ENCODE results near the gene SNRK. TPM values are rescaled to one million over a fixed set of nuclear protein-coding genes. Genes with fewer than 3 reads are reported as not detected.

The SNRK gene
- total RNA-seq, 1 donor from 2014 or later: 37.7 TPM

DNA sequence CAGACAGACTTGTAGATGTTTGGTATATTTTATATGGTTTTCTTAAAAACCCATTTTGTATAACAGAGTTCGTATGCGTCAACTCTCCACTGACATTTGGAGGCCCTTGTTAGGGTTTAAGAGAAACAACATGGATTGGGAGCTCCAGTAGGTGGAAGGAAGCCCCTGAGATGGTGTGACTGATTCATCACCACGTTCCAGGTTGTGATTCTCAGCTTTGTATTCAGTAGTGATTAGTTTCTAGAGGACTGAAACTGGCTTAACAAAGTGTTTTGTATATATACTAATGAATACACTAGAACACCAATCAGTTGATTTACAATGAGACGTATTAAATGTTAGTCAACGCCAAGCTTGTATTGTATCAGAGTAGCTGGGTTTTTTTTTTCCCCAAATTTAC, 33.9 kb downstream of the SNRK start:
- Mint-ChIP-seq H3K27ac (no peak overlapping the region), H3K27me3 (ENCODE audit: insufficient read depth) (no peaks in the 10 kb centered on the region), H3K9me3 (peaks cover 4% of the 10 kb centered on the region), H3K36me3 (ENCODE audit: low read depth) (peaks cover 39% of the 10 kb centered on the region), H3K4me3 (no peak overlapping the region), H3K4me1 (ENCODE audit: low read depth) (peaks cover 50% of the 10 kb centered on the region)
- intact Hi-C loops (cut with micrococcal nuclease): no loop called here
- DNase-seq (ENCODE audit: low spot score): no peak

DNA sequence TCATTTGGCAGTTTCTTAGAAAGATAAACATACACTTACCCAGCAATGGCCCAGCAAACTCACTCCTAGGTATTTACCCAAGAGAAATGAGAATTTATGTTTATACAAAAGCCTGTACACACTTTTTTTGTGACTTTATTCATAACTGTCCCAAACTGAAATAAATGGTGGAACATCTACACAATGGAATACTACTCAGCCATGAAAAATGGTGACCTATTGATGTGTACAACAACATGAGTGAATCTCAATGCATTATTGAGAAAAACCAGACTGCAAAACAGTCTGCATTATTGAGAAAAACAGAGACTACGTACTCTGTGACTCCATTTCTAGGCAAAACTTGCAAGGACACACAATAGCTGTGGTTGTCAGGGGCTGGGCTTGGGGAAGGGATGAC, 37.2 kb downstream of the SNRK start:
- H3K4me1 Mint-ChIP-seq (ENCODE audit: low read depth): peaks cover 62% of the 10 kb centered on the region
- H3K4me3 Mint-ChIP-seq: no peak overlapping the region
- H3K27ac Mint-ChIP-seq: no peak overlapping the region
- no peaks in the 10 kb centered on the region for H3K27me3 Mint-ChIP-seq (ENCODE audit: insufficient read depth)
- intact Hi-C loops (cut with micrococcal nuclease): no loop called here
- DNase-seq (ENCODE audit: low spot score): no peak
- peaks cover 4% of the 10 kb centered on the region for H3K9me3 Mint-ChIP-seq
- peaks cover 33% of the 10 kb centered on the region for H3K36me3 Mint-ChIP-seq (ENCODE audit: low read depth)

DNA sequence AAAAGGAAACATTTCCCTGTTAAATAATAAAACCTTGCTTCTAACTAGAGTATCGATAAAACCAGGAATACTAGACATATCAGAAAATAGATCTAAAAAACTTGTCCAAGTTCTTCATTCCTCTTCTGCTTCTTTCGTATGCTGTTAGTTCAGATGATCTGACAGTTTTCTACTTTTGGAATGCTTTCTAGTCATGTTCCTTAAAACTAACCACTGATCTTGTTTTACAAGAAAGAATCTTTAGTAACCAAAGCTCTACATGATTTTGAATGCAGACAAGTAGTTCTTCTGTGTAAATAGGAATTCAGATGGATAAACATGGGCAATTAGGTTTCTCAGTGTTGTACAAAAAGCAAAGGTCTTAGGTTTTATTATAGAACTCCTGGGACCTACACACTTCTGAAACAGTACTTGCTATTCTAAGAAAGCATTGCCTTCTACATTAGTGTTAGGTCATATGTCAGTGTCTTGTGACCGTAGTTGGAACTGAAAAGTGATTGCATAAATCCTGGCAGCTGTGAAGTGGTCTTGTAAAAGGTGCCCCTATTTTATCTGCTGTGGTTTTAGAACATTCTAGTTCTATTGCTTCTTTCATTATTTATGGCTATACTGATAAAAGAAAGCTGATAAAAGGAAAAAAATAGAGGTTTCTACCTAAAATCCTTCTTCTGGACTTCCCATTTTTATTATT, 40.7 kb downstream of the SNRK start:
- H3K4me1 Mint-ChIP-seq (ENCODE audit: low read depth): peaks cover 47% of the 10 kb centered on the region
- peaks cover 26% of the 10 kb centered on the region for H3K36me3 Mint-ChIP-seq (ENCODE audit: low read depth)
- H3K27me3 Mint-ChIP-seq (ENCODE audit: insufficient read depth): no peaks in the 10 kb centered on the region
- no peak for DNase-seq (ENCODE audit: low spot score)
- intact Hi-C loops (cut with micrococcal nuclease): no loop called here
- peaks cover 4% of the 10 kb centered on the region for H3K9me3 Mint-ChIP-seq
- no peak overlapping the region for H3K27ac Mint-ChIP-seq
- H3K4me3 Mint-ChIP-seq: no peak overlapping the region

DNA sequence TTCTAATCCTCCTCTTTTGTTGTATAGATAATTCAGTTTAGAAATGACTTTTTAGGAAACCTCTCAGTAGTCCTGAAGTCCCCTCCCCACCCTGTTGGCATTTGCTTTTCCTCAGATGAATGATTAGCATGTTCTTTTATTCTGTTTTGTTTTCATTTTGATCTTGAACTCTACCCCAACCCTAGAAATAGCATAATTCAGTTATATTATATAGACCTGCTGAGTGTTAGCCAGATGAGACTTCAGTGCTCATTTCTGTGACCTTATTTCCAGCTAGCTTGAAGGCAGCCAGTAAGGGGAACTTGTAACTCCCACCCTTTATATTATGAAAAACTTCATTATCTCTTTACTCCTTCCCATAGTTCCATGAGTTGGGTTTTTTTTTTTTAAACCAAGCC, 41.2 kb downstream of the SNRK start:
- DNase-seq (ENCODE audit: low spot score): no peak
- Mint-ChIP-seq H3K4me3 (no peak overlapping the region), H3K36me3 (ENCODE audit: low read depth) (peaks cover 26% of the 10 kb centered on the region), H3K27ac (no peak overlapping the region), H3K4me1 (ENCODE audit: low read depth) (peaks cover 49% of the 10 kb centered on the region), H3K9me3 (peaks cover 4% of the 10 kb centered on the region), H3K27me3 (ENCODE audit: insufficient read depth) (no peaks in the 10 kb centered on the region)
- intact Hi-C loops (cut with micrococcal nuclease): no loop called here

DNA sequence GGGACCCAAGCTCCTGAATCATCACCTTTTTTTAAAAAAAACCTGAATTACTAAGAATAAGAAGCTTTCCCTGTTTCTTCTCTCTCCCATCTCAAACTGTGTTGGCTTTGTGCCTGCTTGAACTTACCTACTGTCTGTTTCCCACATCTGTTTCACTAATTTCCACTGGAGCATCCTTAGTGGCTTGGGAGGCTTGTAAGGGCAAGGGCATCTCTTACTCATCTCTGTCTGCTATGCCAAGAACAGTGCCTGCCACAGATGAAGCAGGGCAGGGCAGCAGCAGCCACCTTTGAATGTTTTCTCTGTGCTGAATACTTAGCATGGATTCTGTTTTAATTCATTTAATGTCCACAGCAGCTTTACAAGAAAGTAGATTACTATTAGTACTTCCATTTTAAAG, 42.3 kb downstream of the SNRK start:
- peak overlapping the region; percentile 8 for H3K27ac Mint-ChIP-seq
- intact Hi-C loops (cut with micrococcal nuclease): no loop called here
- peaks cover 29% of the 10 kb centered on the region for H3K36me3 Mint-ChIP-seq (ENCODE audit: low read depth)
- no peak overlapping the region for H3K4me3 Mint-ChIP-seq
- peaks cover 45% of the 10 kb centered on the region for H3K4me1 Mint-ChIP-seq (ENCODE audit: low read depth)
- no peaks in the 10 kb centered on the region for H3K27me3 Mint-ChIP-seq (ENCODE audit: insufficient read depth)
- no peaks in the 10 kb centered on the region for H3K9me3 Mint-ChIP-seq
- DNase-seq (ENCODE audit: low spot score): no peak

DNA sequence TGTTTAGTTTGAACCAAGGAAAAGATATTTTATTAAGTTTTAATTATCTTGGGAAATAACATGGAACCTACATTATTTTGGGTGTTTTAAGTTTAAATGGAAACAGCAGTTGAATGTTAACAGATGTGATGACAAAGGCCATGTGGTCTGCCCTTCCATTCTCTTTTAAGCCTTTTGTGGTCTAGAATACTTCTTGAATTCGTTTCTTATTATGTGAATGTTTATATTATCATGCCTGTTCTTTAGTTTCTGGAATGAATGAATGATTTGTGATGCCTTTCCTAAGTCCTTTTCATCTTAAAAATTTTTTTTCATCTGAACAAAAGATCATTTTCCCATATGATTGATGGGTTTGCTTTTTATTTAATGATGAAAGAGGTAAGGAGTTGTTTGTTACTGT, 44.6 kb downstream of the SNRK start:
- Mint-ChIP-seq H3K4me1 (ENCODE audit: low read depth) (peaks cover 37% of the 10 kb centered on the region), H3K27ac (no peak overlapping the region), H3K9me3 (peaks cover 14% of the 10 kb centered on the region), H3K4me3 (no peak overlapping the region), H3K27me3 (ENCODE audit: insufficient read depth) (no peaks in the 10 kb centered on the region), H3K36me3 (ENCODE audit: low read depth) (peaks cover 40% of the 10 kb centered on the region)
- intact Hi-C loops (cut with micrococcal nuclease): no loop called here
- no peak for DNase-seq (ENCODE audit: low spot score)

DNA sequence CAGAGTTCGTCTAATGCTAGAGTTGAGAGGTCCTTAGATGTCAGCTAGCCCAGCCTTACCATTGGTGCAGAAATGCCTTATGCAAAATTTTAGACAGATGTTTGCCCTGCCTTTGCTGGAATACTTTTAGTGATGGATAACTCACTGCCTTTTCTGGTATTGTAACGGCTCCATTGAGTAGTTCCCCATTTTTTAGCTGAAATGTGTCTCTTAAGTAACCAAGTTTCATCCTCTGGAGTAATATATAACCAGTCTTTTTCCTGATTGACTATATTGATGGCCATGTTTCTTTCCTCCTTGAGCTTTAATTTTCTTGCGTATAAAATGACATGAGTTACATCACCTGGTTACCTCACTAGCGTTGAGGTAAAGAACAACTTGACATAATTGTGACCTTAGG, 45.0 kb downstream of the SNRK start:
- Mint-ChIP-seq H3K4me1 (ENCODE audit: low read depth) (peaks cover 33% of the 10 kb centered on the region), H3K36me3 (ENCODE audit: low read depth) (peaks cover 43% of the 10 kb centered on the region), H3K4me3 (no peak overlapping the region), H3K27ac (no peak overlapping the region), H3K9me3 (peaks cover 18% of the 10 kb centered on the region), H3K27me3 (ENCODE audit: insufficient read depth) (no peaks in the 10 kb centered on the region)
- intact Hi-C loops (cut with micrococcal nuclease): no loop called here
- no peak for DNase-seq (ENCODE audit: low spot score)

DNA sequence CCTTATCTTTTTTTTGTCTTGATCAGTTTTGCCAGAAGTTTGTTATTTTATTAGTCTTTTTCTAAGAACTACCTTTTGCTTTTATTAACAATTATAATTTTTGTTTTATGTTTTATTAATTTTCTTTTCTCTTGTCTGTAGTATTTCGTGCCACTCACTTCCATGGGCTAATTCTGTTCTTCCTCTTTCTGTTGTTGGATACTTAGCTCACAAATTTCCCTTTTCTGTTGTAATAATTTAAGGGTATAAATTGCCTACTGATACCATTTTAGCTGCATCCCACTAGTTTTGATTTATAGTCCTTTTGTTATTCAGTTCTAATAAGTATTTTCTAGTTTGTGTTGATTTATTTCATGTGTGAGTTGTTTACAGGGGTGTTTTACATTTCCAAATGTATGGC, 48.6 kb downstream of the SNRK start:
- Mint-ChIP-seq H3K27me3 (ENCODE audit: insufficient read depth) (no peaks in the 10 kb centered on the region), H3K36me3 (ENCODE audit: low read depth) (peaks cover 65% of the 10 kb centered on the region)

DNA sequence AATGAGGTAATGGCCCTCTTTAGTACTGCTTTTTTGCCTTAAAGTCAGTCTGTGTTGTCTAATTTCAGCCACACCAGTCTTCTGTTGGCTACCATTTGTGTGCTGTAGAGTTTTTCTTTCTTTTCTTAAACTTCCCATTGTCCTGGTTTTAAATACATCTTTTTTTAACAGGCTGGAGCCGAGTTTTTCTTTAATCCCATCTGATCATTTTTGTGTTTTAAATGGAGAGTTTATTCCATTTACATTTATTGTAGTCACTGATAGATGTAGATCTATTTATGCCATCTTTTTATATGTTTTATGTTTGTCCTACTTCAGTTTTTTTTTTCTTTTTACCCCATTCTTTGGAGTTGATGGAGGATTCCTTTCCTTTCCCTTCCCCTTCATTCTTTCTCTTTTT, 49.5 kb downstream of the SNRK start:
- intact Hi-C loops (cut with micrococcal nuclease): no loop called here
- no peak for DNase-seq (ENCODE audit: low spot score)
- peaks cover 73% of the 10 kb centered on the region for H3K36me3 Mint-ChIP-seq (ENCODE audit: low read depth)
- no peaks in the 10 kb centered on the region for H3K27me3 Mint-ChIP-seq (ENCODE audit: insufficient read depth)
- H3K9me3 Mint-ChIP-seq: peaks cover 34% of the 10 kb centered on the region
- no peak overlapping the region for H3K27ac Mint-ChIP-seq
- no peak overlapping the region for H3K4me3 Mint-ChIP-seq
- peaks cover 11% of the 10 kb centered on the region for H3K4me1 Mint-ChIP-seq (ENCODE audit: low read depth)

More for the DNA sequence above, 48.6 kb downstream of the SNRK start:
- no peak for DNase-seq (ENCODE audit: low spot score)
- H3K4me1 Mint-ChIP-seq (ENCODE audit: low read depth): peaks cover 7% of the 10 kb centered on the region
- H3K27ac Mint-ChIP-seq: no peak overlapping the region
- peaks cover 34% of the 10 kb centered on the region for H3K9me3 Mint-ChIP-seq
- H3K4me3 Mint-ChIP-seq: no peak overlapping the region
- intact Hi-C loops (cut with micrococcal nuclease): no loop called here

DNA sequence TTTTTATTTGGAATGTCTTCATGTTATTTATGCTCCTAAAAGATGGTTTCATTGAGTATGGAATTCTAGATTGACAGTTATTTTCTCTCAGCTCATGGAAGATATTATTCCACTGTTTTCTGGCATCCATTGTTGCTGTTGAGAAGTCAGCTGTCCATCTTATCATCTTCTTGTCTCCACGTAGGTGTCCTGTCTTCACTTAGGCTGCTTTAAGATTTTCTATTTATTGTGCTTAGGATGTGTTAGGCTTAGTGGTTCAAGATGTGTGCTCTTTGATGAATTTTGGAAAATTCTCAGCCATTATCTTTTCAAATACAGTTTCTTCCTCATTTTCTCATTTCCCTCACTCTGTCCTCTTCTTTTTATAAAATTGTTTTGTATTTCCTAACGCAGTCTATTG, 52.0 kb downstream of the SNRK start:
- Mint-ChIP-seq H3K27ac (no peak overlapping the region), H3K9me3 (peaks cover 34% of the 10 kb centered on the region), H3K27me3 (ENCODE audit: insufficient read depth) (no peaks in the 10 kb centered on the region), H3K4me3 (no peak overlapping the region), H3K4me1 (ENCODE audit: low read depth) (peaks cover 23% of the 10 kb centered on the region), H3K36me3 (ENCODE audit: low read depth) (peaks cover 71% of the 10 kb centered on the region)
- no peak for DNase-seq (ENCODE audit: low spot score)
- intact Hi-C loops (cut with micrococcal nuclease): no loop called here

DNA sequence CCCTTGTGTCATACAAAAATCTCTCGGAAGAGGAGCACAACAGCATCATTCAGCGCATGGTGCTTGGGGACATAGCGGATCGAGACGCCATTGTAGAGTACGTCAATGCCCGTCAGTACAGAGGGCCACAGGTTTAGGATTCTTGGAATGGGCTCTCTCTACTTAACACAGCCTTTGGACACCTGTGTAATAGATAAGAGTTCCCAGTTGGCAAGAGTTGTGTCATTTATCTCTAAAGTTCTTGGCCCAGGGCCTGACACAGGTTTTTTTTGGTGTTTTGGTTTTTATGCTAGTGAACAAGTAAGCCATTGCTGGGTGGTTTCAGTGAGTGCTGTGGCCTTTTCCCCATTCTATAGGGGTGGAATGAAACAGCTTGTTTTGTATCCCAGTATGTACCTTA, 54.1 kb downstream of the SNRK start:
- H3K36me3 Mint-ChIP-seq (ENCODE audit: low read depth): peaks cover 79% of the 10 kb centered on the region
- H3K4me3 Mint-ChIP-seq: no peak overlapping the region
- H3K4me1 Mint-ChIP-seq (ENCODE audit: low read depth): peaks cover 45% of the 10 kb centered on the region
- peaks cover 25% of the 10 kb centered on the region for H3K9me3 Mint-ChIP-seq
- no peak overlapping the region for H3K27ac Mint-ChIP-seq
- no peak for DNase-seq (ENCODE audit: low spot score)
- intact Hi-C loops (cut with micrococcal nuclease): no loop called here
- no peaks in the 10 kb centered on the region for H3K27me3 Mint-ChIP-seq (ENCODE audit: insufficient read depth)

DNA sequence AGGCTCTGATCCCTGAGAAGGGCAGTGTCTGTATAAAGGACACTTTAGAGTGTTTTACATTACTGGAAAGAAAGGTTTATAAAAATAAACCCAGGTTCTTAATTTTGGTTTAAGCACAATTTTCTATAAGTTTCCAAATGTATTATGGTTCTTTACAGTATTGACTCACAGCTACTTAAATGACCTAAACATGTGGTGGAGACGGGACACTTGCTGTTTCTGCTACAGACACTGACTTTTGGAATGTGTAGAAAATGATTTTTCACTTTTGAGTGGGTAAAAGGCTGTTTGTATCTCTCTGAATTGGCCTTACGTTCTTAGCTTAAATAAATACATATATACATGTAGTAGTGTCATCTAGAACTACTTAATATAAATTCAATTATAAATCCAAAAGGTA, 55.4 kb downstream of the SNRK start:
- peaks cover 58% of the 10 kb centered on the region for H3K4me1 Mint-ChIP-seq (ENCODE audit: low read depth)
- peaks cover 13% of the 10 kb centered on the region for H3K9me3 Mint-ChIP-seq
- DNase-seq (ENCODE audit: low spot score): no peak
- H3K27me3 Mint-ChIP-seq (ENCODE audit: insufficient read depth): no peaks in the 10 kb centered on the region
- H3K27ac Mint-ChIP-seq: no peak overlapping the region
- H3K36me3 Mint-ChIP-seq (ENCODE audit: low read depth): peaks cover 74% of the 10 kb centered on the region
- no peak overlapping the region for H3K4me3 Mint-ChIP-seq
- intact Hi-C loops (cut with micrococcal nuclease): no loop called here

DNA sequence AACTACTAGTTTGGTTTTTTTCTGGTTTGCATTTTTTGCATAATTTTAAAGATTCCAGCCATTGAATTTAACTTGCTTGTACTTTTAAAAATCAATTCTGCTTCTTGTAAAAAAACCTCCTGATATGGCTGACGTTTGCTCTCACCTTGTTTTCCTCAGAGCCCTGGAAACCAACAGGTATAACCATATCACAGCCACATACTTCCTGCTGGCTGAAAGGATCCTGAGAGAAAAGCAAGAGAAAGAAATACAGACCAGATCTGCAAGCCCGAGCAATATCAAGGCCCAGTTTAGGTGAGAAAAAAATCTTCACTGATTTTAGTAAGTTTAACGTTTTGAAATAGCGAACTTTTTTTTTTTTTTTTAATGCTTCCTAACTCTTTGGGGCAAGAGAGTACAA, 56.8 kb downstream of the SNRK start:
- H3K9me3 Mint-ChIP-seq: peaks cover 7% of the 10 kb centered on the region
- peak overlapping the region; percentile 65 for H3K27ac Mint-ChIP-seq
- intact Hi-C loops (cut with micrococcal nuclease): no loop called here
- peaks cover 72% of the 10 kb centered on the region for H3K4me1 Mint-ChIP-seq (ENCODE audit: low read depth)
- H3K27me3 Mint-ChIP-seq (ENCODE audit: insufficient read depth): no peaks in the 10 kb centered on the region
- H3K36me3 Mint-ChIP-seq (ENCODE audit: low read depth): peaks cover 77% of the 10 kb centered on the region
- peak overlapping the region; percentile 19 for H3K4me3 Mint-ChIP-seq
- no peak for DNase-seq (ENCODE audit: low spot score)

DNA sequence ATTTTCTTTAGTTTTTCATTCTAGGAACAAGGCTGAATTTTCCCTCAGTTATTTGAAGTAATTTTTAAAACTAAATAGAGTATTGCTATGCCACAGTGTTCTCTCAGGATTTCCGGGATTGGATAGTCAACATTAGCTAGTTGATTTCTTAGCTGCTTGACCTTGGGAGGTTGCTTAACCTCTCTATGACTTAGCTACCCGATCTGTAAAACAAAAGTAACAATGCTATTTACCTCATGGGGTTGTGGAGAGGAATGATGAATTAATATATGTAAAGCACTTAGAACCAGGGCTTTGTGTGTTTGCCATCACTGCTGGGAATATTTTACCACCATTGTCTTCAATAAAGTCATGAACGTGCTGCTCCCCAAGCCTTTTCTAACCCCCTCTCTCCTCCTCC, 57.5 kb downstream of the SNRK start:
- Mint-ChIP-seq H3K4me3 (no peak overlapping the region), H3K9me3 (peaks cover 2% of the 10 kb centered on the region), H3K27ac (peak overlapping the region; percentile 5), H3K4me1 (ENCODE audit: low read depth) (peaks cover 78% of the 10 kb centered on the region), H3K36me3 (ENCODE audit: low read depth) (peaks cover 77% of the 10 kb centered on the region), H3K27me3 (ENCODE audit: insufficient read depth) (no peaks in the 10 kb centered on the region)
- no peak for DNase-seq (ENCODE audit: low spot score)
- intact Hi-C loops (cut with micrococcal nuclease): no loop called here
